Neural progenitor cell (in vitro differentiated cells): Measurements from ENCODE around the gene AFF2. TPM values are rescaled to one million over a fixed set of nuclear protein-coding genes. Genes with fewer than 3 reads are reported as not detected.

Source experiments
- DNase-seq: peaks from one replicate; pipeline ENCODE4 v3.0.0-alpha.2; 2016; ENCODE audit warnings: low spot score
- H2AFZ ChIP-seq: fragments of 200-600 bp; sonication (generic); replicated peaks from 2 replicates; pipeline ENCODE4 v1.6.1; 2016; ENCODE audit warnings: antibody characterized with exemption
- H3F3A ChIP-seq: fragments of 200-600 bp; sonication (generic); 2 replicates; pipeline ENCODE4 v1.6.1; 2016; ENCODE audit warnings: antibody characterized with exemption, low read depth
- H3K27ac ChIP-seq: fragments of 200-600 bp; sonication (generic); 2 replicates; pipeline ENCODE4 v1.5.1; 2016; ENCODE audit warnings: mild to moderate bottlenecking
- H3K27me3 ChIP-seq: fragments of 200-600 bp; sonication (generic); 2 replicates; pipeline ENCODE4 v1.6.1; 2016; ENCODE audit warnings: mild to moderate bottlenecking, moderate library complexity
- H3K36me3 ChIP-seq: fragments of 200-600 bp; sonication (generic); 2 replicates; pipeline ENCODE4 v1.5.1; 2016
- H3K4me1 ChIP-seq: fragments of 200-600 bp; sonication (generic); 2 replicates; pipeline ENCODE4 v1.6.1; 2016; ENCODE audit warnings: mixed run types
- H3K4me2 ChIP-seq: fragments of 200-600 bp; sonication (generic); 2 replicates; pipeline ENCODE4 v1.6.1; 2016
- H3K4me3 ChIP-seq: fragments of 200-600 bp; sonication (generic); 2 replicates; pipeline ENCODE4 v1.5.1; 2016
- H3K79me2 ChIP-seq: fragments of 200-600 bp; sonication (generic); 2 replicates; pipeline ENCODE4 v1.6.1; 2016; ENCODE audit warnings: low read depth
- H3K9ac ChIP-seq: fragments of 200-600 bp; sonication (generic); 2 replicates; pipeline ENCODE4 v1.6.1; 2016
- H3K9me3 ChIP-seq: fragments of 200-600 bp; sonication (generic); 2 replicates; pipeline ENCODE4 v1.5.1; 2016; ENCODE audit warnings: low read depth
- H4K20me1 ChIP-seq: fragments of 200-600 bp; sonication (generic); 2 replicates; pipeline ENCODE4 v1.6.1; 2016; ENCODE audit warnings: low read depth
- H3K27ac Mint-ChIP-seq: 3 replicates; pipeline ENCODE4 v1.8.0; 2021; ENCODE audit warnings: mixed read lengths
- H3K27me3 Mint-ChIP-seq: 2 replicates; pipeline ENCODE4 v1.8.0; 2022; ENCODE audit warnings: low read depth, mild to moderate bottlenecking, inconsistent platforms, moderate library complexity, mixed read lengths; ENCODE audit not compliant: insufficient read depth
- H3K36me3 Mint-ChIP-seq: 3 replicates; pipeline ENCODE4 v1.8.0; 2021; ENCODE audit warnings: mixed read lengths
- H3K4me1 Mint-ChIP-seq: 3 replicates; pipeline ENCODE4 v1.8.0; 2021; ENCODE audit warnings: mixed read lengths
- H3K4me3 Mint-ChIP-seq: 3 replicates; pipeline ENCODE4 v1.8.0; 2021; ENCODE audit warnings: mild to moderate bottlenecking, moderate library complexity, mixed read lengths
- H3K9me3 Mint-ChIP-seq: 3 replicates; pipeline ENCODE4 v1.8.0; 2020; ENCODE audit warnings: mixed read lengths
- CTCF ChIP-seq: fragments of 200-600 bp; sonication (generic); IDR thresholded peaks from 2 replicates; pipeline ENCODE4 v1.5.1; 2017; ENCODE audit warnings: antibody characterized with exemption, mild to moderate bottlenecking
- EZH2 ChIP-seq: fragments of 200-600 bp; sonication (generic); IDR thresholded peaks from 2 replicates; pipeline ENCODE4 v1.6.1; 2017; ENCODE audit warnings: antibody characterized with exemption, mild to moderate bottlenecking, moderate library complexity
- EZH2phosphoT487 ChIP-seq: fragments of 200-600 bp; sonication (generic); IDR thresholded peaks from 2 replicates; pipeline ENCODE4 v1.6.1; 2017; ENCODE audit warnings: antibody characterized with exemption
- total RNA-seq: library from RNA; depleted of rRNA; stranded (reverse); fragments of >200 nt; gene quantifications from 2 replicates; pipeline ENCODE4 v1.2.3, GENCODE V29; 2015; ENCODE audit warnings: low replicate concordance

AFF2 gene
- total RNA-seq, 1 donor from 2014 or later: 13.5 TPM

GRCh38 chrX:148681605-148682004, 181.2 kb downstream of the AFF2 start:
- Histone ChIP-seq H3K79me2 (no peaks in the 10 kb centered on the region), H3K4me3 (no peak overlapping the region), H3K36me3 (no peaks in the 10 kb centered on the region), H2AFZ (no peak overlapping the region), H3F3A (no peaks in the 10 kb centered on the region), H3K9me3 (no peaks in the 10 kb centered on the region), H3K27me3 (no peaks in the 10 kb centered on the region), H3K4me1 (no peaks in the 10 kb centered on the region), H4K20me1 (no peaks in the 10 kb centered on the region), H3K9ac (no peak overlapping the region), H3K4me2 (no peak overlapping the region), H3K27ac (no peak overlapping the region)
- H3K4me3 Mint-ChIP-seq: no peak overlapping the region
- H3K27ac Mint-ChIP-seq: no peak overlapping the region
- no peak for DNase-seq
- no peaks in the 10 kb centered on the region for H3K27me3 Mint-ChIP-seq
- H3K9me3 Mint-ChIP-seq: peaks cover 2% of the 10 kb centered on the region
- H3K36me3 Mint-ChIP-seq: no peaks in the 10 kb centered on the region
- no peaks in the 10 kb centered on the region for H3K4me1 Mint-ChIP-seq
- no peak for TF ChIP-seq EZH2
- TF ChIP-seq EZH2phosphoT487: no peak
- no peak for TF ChIP-seq CTCF

DNA sequence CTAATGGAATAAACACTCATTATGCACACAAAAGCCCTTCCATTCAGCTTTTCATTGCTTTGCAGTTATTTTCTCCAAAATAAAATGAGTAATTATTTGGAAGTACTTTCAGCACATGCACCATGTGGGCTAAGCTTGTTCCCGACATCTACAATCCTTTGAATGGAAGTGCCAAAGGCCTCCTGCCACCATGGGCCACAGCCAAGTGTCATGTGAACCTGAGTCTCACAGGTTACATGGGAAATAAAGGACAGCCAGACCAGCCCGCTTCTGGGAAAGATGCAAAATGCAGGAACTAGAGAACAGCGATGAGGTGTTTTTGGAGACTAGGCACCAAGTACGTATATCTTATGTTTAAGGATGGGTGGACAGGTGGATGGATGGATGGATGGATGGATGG, 181.8 kb downstream of the AFF2 start:
- H3K79me2 ChIP-seq: no peaks in the 10 kb centered on the region
- H3K36me3 ChIP-seq: no peaks in the 10 kb centered on the region
- H3K4me3 Mint-ChIP-seq: no peak overlapping the region
- no peaks in the 10 kb centered on the region for H3K27me3 Mint-ChIP-seq
- H3F3A ChIP-seq: no peaks in the 10 kb centered on the region
- H3K27me3 ChIP-seq: no peaks in the 10 kb centered on the region
- H3K9me3 Mint-ChIP-seq: peaks cover 2% of the 10 kb centered on the region
- no peak overlapping the region for H3K27ac ChIP-seq
- no peak overlapping the region for H3K4me2 ChIP-seq
- H3K4me1 Mint-ChIP-seq: no peaks in the 10 kb centered on the region
- H3K9me3 ChIP-seq: no peaks in the 10 kb centered on the region
- no peak overlapping the region for H3K9ac ChIP-seq
- H3K27ac Mint-ChIP-seq: no peak overlapping the region
- H4K20me1 ChIP-seq: no peaks in the 10 kb centered on the region
- DNase-seq: no peak
- H3K36me3 Mint-ChIP-seq: no peaks in the 10 kb centered on the region
- no peak overlapping the region for H3K4me3 ChIP-seq
- no peaks in the 10 kb centered on the region for H3K4me1 ChIP-seq
- TF ChIP-seq EZH2: no peak
- no peak for TF ChIP-seq EZH2phosphoT487
- TF ChIP-seq CTCF: no peak
- no peak overlapping the region for H2AFZ ChIP-seq

GRCh38 chrX:148691456-148691855, 191.0 kb downstream of the AFF2 start:
- H3K4me3 ChIP-seq: no peak overlapping the region
- no peak overlapping the region for H3K27ac ChIP-seq
- no peaks in the 10 kb centered on the region for H3K36me3 ChIP-seq
- no peaks in the 10 kb centered on the region for H3K27me3 ChIP-seq
- H4K20me1 ChIP-seq: no peaks in the 10 kb centered on the region
- TF ChIP-seq CTCF (no peak), EZH2 (no peak), EZH2phosphoT487 (no peak)
- H3K4me2 ChIP-seq: no peak overlapping the region
- no peak overlapping the region for H3K4me3 Mint-ChIP-seq
- H3K79me2 ChIP-seq: no peaks in the 10 kb centered on the region
- no peaks in the 10 kb centered on the region for H3K4me1 Mint-ChIP-seq
- no peak overlapping the region for H3K9ac ChIP-seq
- H3K36me3 Mint-ChIP-seq: no peaks in the 10 kb centered on the region
- DNase-seq: no peak
- H3F3A ChIP-seq: no peaks in the 10 kb centered on the region
- H3K4me1 ChIP-seq: no peaks in the 10 kb centered on the region
- H3K9me3 Mint-ChIP-seq: peaks cover 3% of the 10 kb centered on the region
- H3K27me3 Mint-ChIP-seq: peaks cover 2% of the 10 kb centered on the region
- no peak overlapping the region for H3K27ac Mint-ChIP-seq
- H2AFZ ChIP-seq: no peak overlapping the region
- no peaks in the 10 kb centered on the region for H3K9me3 ChIP-seq

GRCh38 chrX:148695255-148695654, 194.8 kb downstream of the AFF2 start:
- Mint-ChIP-seq H3K4me3 (no peak overlapping the region), H3K36me3 (no peaks in the 10 kb centered on the region), H3K27ac (no peak overlapping the region), H3K4me1 (no peaks in the 10 kb centered on the region), H3K9me3 (peaks cover 3% of the 10 kb centered on the region), H3K27me3 (peaks cover 2% of the 10 kb centered on the region)
- no peak for DNase-seq
- H3K9ac ChIP-seq: no peak overlapping the region
- H2AFZ ChIP-seq: no peak overlapping the region
- H3K9me3 ChIP-seq: no peaks in the 10 kb centered on the region
- no peaks in the 10 kb centered on the region for H3K4me1 ChIP-seq
- H4K20me1 ChIP-seq: no peaks in the 10 kb centered on the region
- H3K4me3 ChIP-seq: no peak overlapping the region
- H3K27ac ChIP-seq: no peak overlapping the region
- H3K79me2 ChIP-seq: no peaks in the 10 kb centered on the region
- H3K36me3 ChIP-seq: no peaks in the 10 kb centered on the region
- no peaks in the 10 kb centered on the region for H3F3A ChIP-seq
- no peak overlapping the region for H3K4me2 ChIP-seq
- no peak for TF ChIP-seq CTCF
- TF ChIP-seq EZH2phosphoT487: no peak
- H3K27me3 ChIP-seq: no peaks in the 10 kb centered on the region
